NB4 (cell line): ENCODE data around the gene LYRM7.

ENCODE experiments used
- MYC ChIP-seq: IDR thresholded peaks from 2 replicates; pipeline ENCODE4 v1.6.1; 2011; ENCODE audit warnings: low read depth, low read length
- POLR2A ChIP-seq: IDR thresholded peaks from 2 replicates; pipeline ENCODE4 v1.6.1; 2011; ENCODE audit warnings: mild to moderate bottlenecking; ENCODE audit not compliant: insufficient read length; ENCODE audit errors: extremely low read depth
- TF ChIP-seq, protein P1 (sequence below): IDR thresholded peaks from one replicate; pipeline ENCODE4 v1.5.1; 2012; ENCODE audit warnings: low read depth, low read length
- TF ChIP-seq, protein P2 (sequence below): IDR thresholded peaks from 2 replicates; pipeline ENCODE4 v1.6.1; 2011; ENCODE audit warnings: low read depth, low read length

DNA sequence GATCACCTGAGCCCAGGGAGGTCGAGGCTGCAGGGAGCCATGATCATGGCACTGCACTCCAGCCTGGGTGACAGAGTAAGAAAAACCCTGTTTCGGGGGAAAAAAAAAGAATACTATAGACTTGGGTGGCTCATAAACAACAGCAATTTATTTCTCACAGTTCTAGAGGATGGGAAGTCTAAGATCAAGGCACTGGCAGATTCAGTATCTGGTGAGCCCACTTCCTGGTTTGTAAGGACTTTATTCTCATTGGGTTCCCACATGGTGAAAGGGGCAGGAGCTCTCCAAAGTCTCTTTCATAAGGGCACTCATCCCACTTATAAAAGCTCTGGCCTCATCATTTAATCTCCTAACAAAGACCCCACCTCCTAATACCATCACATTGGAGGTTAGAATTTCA is 14.4 kb upstream of the LYRM7 start:
- no peak for TF ChIP-seq POLR2A
- TF ChIP-seq, protein P1, sequence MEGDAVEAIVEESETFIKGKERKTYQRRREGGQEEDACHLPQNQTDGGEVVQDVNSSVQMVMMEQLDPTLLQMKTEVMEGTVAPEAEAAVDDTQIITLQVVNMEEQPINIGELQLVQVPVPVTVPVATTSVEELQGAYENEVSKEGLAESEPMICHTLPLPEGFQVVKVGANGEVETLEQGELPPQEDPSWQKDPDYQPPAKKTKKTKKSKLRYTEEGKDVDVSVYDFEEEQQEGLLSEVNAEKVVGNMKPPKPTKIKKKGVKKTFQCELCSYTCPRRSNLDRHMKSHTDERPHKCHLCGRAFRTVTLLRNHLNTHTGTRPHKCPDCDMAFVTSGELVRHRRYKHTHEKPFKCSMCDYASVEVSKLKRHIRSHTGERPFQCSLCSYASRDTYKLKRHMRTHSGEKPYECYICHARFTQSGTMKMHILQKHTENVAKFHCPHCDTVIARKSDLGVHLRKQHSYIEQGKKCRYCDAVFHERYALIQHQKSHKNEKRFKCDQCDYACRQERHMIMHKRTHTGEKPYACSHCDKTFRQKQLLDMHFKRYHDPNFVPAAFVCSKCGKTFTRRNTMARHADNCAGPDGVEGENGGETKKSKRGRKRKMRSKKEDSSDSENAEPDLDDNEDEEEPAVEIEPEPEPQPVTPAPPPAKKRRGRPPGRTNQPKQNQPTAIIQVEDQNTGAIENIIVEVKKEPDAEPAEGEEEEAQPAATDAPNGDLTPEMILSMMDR, result no peak
- no peak for TF ChIP-seq MYC
- TF ChIP-seq, protein P2, sequence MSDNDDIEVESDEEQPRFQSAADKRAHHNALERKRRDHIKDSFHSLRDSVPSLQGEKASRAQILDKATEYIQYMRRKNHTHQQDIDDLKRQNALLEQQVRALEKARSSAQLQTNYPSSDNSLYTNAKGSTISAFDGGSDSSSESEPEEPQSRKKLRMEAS, result no peak
